Fibroblast of gingiva (primary cell): Measurements from ENCODE around the gene PARL.
"Not testable (repeated sequence)": the region's sequence is repeated elsewhere in the genome, so short reads cannot be mapped to it uniquely, and the experiment has no call there.

Experiments
- DNase-seq: peaks from one replicate; pipeline ENCODE4 v3.0.0-alpha.2; 2011; ENCODE audit warnings: low read depth

PARL gene

DNA sequence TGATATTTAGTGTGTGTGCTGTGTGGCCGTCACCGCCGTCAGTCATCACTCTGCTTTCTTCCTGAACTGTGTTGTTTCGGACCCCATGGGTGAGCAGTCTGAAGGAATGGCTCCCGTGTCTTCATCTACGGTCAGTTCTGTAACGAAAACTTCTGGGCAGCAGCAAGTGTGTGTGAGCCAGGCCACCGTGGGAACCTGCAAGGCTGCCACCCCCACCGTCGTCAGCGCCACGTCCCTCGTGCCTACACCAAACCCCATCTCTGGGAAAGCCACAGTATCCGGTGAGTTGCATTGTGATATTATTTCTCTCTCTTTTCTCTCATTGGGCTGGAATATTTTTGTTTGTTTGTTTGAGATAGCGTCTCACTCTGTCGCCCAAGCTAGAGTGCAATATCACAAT is 94.0 kb downstream of the PARL start:
- DNase-seq = no peak

DNA sequence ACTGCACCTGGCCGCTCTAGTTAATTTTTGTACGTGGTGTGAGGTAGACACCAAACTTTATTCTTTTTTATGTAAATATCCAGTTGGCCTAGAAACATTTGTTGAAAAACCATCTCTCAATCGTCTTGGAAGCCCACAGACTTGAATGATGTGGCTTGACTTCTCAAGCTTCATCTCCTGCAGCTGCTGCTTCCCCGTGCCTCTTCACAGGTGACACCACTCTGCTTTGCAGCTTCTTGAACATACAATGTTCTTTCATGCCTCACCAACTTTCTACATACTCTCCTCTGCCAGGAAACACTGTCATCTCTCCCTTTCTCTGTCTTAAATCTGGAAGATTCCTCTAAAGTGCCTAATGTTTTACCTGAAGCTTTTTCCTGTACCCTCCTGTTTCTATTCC is 94.9 kb downstream of the PARL start:
- DNase-seq = no peak

- DNase-seq = not testable (repeated sequence)
Observed at GRCh38 chr3:183784503-183784902, 100.2 kb downstream of the PARL start.

DNA sequence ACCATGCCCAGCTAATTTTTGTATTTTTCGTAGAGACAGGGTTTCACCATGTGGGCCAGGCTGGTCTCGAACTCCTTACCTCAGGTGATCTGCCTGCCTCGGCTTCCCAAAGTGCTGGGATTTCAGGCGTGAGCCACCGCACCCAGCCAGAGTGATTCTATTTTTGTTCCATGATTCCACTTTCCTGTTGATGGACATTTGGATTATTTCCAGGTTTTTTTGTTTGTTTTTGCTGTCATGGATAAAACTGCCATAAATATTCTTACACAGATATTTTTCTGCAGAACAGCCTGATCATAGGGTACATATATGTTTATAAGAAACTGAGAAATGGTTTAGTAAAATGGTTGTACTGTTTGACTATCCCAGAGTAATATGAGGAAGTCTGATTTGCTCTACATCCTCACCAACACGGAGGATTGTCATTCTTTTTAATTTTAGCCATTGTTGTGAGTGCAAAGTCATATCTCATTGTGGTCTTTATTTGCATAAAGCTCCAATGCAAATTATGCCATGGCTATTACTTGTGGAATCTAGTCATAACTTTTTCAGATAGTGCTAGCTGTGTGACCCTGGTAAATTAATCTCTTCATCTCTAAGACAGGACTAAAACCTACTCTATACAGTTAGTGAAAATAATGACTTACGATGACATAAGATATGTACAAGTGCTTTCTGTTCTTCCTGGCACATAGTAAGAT is 102.0 kb downstream of the PARL start:
- no peak for DNase-seq

- DNase-seq = no peak
Observed at GRCh38 chr3:183781246-183781645, 103.4 kb downstream of the PARL start.

- no peak for DNase-seq
Observed at GRCh38 chr3:183779896-183780465, 104.7 kb downstream of the PARL start.
